Spinal cord (tissue), 10 donors: ENCODE measurements around the gene PPIP5K2. TPM values are rescaled to one million over a fixed set of nuclear protein-coding genes. Genes with fewer than 3 reads are reported as not detected.

Experiments
- DNase-seq, 6 donors: peaks; one replicate each; pipeline versions ENCODE4 v3.0.0 to v3.0.0-alpha.2; 2013 to 2015; ENCODE audit warnings: low spot score in 6 of 6, low read depth in 4 of 6
- H3K27ac ChIP-seq: one replicate; pipeline ENCODE4 v1.5.1; 2013; ENCODE audit warnings: low read depth, low read length, control low read depth
- H3K27me3 ChIP-seq: one replicate; pipeline ENCODE4 v1.6.1; 2013; ENCODE audit warnings: low read length; ENCODE audit not compliant: control insufficient read depth, insufficient read depth
- H3K36me3 ChIP-seq: one replicate; pipeline ENCODE4 v1.6.1; 2013; ENCODE audit warnings: low read length; ENCODE audit not compliant: control insufficient read depth, insufficient read depth
- H3K4me1 ChIP-seq: one replicate; pipeline ENCODE4 v1.6.1; 2013; ENCODE audit warnings: low read length; ENCODE audit not compliant: control insufficient read depth, insufficient read depth
- H3K4me3 ChIP-seq: one replicate; pipeline ENCODE4 v1.5.1; 2013; ENCODE audit warnings: low read depth, low read length, control low read depth
- H3K9me3 ChIP-seq: one replicate; pipeline ENCODE4 v1.6.1; 2013; ENCODE audit warnings: low read length; ENCODE audit not compliant: control insufficient read depth, insufficient read depth
- WGBS: methylation state at CpG from one replicate; pipeline ENCODE4 v1.1.5; 2013; ENCODE audit warnings: missing lambda C conversion rate; ENCODE audit not compliant: insufficient coverage; 5-methylcytosine and 5-hydroxymethylcytosine counted together
- polyA plus RNA-seq, 2 donors: library from polyadenylated mRNA; unstranded; fragments of 120-200 nt; gene quantifications; one replicate each; pipeline ENCODE4 v1.2.1, GENCODE V29; 2013; ENCODE audit not compliant: insufficient read length in 2 of 2
- total RNA-seq, 2 donors: library from RNA; depleted of rRNA in 1 of 2; stranded (reverse); fragments of 120-200 nt in 1 of 2; fragments of >200 nt in 1 of 2; gene quantifications; one replicate each; pipeline versions ENCODE4 v1.2.3 to v1.2.4, GENCODE V29; 2013 to 2014
- donor health status: healthy.

The PPIP5K2 gene
- total and polyA plus RNA-seq, 4 donors, result 62.3 to 133 (median 90.1) TPM

DNA sequence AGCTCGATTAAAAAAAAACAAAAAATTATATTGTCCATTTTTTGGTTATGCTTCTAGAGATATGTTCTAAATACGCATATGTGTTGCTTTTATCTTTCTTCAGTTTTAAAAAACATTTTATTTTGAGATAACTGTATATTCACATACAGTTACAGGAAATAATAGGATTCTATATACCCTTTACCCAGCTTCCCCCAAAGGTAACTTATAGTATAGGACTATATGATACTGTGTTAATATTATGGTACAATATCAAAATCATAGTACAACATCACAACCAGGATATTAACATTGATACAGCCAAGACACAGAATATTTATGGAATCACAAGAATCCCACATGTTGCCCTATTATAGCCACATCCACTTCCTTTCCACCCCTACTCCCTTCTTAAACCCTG, 129.0 kb downstream of the PPIP5K2 start:
- Histone ChIP-seq H3K4me1 (no peaks in the 10 kb centered on the region), H3K27me3 (no peaks in the 10 kb centered on the region), H3K4me3 (no peak overlapping the region), H3K9me3 (no peaks in the 10 kb centered on the region), H3K27ac (no peak overlapping the region), H3K36me3 (no peaks in the 10 kb centered on the region)
- no CpG with 5 or more reads among the region's 2 CpGs for WGBS
- no peak for DNase-seq

GRCh38 chr5:103254921-103255320, 134.8 kb downstream of the PPIP5K2 start:
- H3K4me3 ChIP-seq, result no peak overlapping the region
- H3K27me3 ChIP-seq, result no peaks in the 10 kb centered on the region
- H3K36me3 ChIP-seq, result no peaks in the 10 kb centered on the region
- H3K9me3 ChIP-seq, result no peaks in the 10 kb centered on the region
- DNase-seq, result no peak
- peaks cover 3% of the 10 kb centered on the region for H3K4me1 ChIP-seq
- WGBS, result no CpG with 5 or more reads among the region's 1 CpG
- no peak overlapping the region for H3K27ac ChIP-seq

GRCh38 chr5:103255691-103256090, 135.6 kb downstream of the PPIP5K2 start:
- peaks cover 3% of the 10 kb centered on the region for H3K4me1 ChIP-seq
- no peak overlapping the region for H3K4me3 ChIP-seq
- DNase-seq, result no peak
- no peaks in the 10 kb centered on the region for H3K9me3 ChIP-seq
- no peak overlapping the region for H3K27ac ChIP-seq
- H3K36me3 ChIP-seq, result no peaks in the 10 kb centered on the region
- WGBS, result 99% methylated on average over 6 of the region's 7 CpGs
- no peaks in the 10 kb centered on the region for H3K27me3 ChIP-seq

- no peak overlapping the region for H3K4me3 ChIP-seq
- peaks cover 3% of the 10 kb centered on the region for H3K4me1 ChIP-seq
- H3K27ac ChIP-seq, result no peak overlapping the region
- DNase-seq, result peak in 1 of 6 donors; percentile 20
- H3K27me3 ChIP-seq, result no peaks in the 10 kb centered on the region
- H3K9me3 ChIP-seq, result no peaks in the 10 kb centered on the region
- H3K36me3 ChIP-seq, result no peaks in the 10 kb centered on the region
- 52% methylated on average over 2 of the region's 4 CpGs for WGBS
These were observed 136.1 kb downstream of the PPIP5K2 start for GRCh38 chr5:103256178-103256577.

DNA sequence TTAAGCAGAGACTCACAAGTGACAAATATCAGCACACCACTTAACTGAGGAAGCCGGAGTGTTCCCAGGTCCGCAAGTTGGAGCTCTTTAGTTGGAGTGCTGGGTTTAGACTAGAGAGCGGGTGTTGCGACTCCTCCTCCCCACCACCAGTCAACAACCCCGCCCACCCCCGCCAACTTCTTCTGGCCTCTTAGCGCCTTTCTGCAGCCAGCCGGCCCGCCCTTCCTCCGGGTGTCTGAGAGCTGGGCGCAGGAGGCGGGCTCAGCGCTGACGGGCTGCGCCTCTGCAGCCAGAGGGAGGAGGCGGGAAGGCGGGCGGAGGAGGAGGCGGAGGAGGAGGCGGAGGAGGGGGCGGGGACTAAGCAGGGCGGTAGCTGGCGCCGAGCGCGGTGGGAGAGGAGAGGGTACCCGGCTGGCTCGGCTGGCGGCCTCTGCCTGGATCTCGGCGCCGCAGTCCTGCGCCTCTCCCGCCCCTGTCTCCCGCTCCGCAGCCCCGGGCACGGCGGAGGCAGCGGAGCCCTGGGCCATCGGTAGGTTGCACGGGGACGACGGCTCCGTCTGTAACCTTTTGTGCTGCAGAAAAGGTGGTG, 138.4 kb downstream of the PPIP5K2 start, which contains the start of gene MACIR:
Gene MACIR, plus strand, starts transcription at position 396 of the 589 bp plus-strand sequence. CDS start 17,157 bp downstream, outside the sequence.
- Histone ChIP-seq H3K9me3 (no peaks in the 10 kb centered on the region), H3K4me3 (peak within 1 kb of the TSS; percentile 89), H3K4me1 (peaks cover 3% of the 10 kb centered on the region), H3K27me3 (no peaks in the 10 kb centered on the region), H3K36me3 (no peaks in the 10 kb centered on the region), H3K27ac (peak within 1 kb of the TSS; percentile 92)
- 0% methylated on average over 39 of the region's 45 CpGs for WGBS
- peak; percentile 86 to 98 (median 94) for DNase-seq

- peak overlapping the region; percentile 92 for H3K27ac ChIP-seq
- DNase-seq, result peak; percentile 32 to 89 (median 54)
- H3K4me3 ChIP-seq, result peak overlapping the region; percentile 89
- H3K27me3 ChIP-seq, result no peaks in the 10 kb centered on the region
- H3K4me1 ChIP-seq, result peaks cover 3% of the 10 kb centered on the region
- no peaks in the 10 kb centered on the region for H3K36me3 ChIP-seq
- H3K9me3 ChIP-seq, result no peaks in the 10 kb centered on the region
- 0% methylated on average over 91 of the region's 91 CpGs for WGBS
These were observed 139.0 kb downstream of the PPIP5K2 start for GRCh38 chr5:103258957-103259704.

DNA sequence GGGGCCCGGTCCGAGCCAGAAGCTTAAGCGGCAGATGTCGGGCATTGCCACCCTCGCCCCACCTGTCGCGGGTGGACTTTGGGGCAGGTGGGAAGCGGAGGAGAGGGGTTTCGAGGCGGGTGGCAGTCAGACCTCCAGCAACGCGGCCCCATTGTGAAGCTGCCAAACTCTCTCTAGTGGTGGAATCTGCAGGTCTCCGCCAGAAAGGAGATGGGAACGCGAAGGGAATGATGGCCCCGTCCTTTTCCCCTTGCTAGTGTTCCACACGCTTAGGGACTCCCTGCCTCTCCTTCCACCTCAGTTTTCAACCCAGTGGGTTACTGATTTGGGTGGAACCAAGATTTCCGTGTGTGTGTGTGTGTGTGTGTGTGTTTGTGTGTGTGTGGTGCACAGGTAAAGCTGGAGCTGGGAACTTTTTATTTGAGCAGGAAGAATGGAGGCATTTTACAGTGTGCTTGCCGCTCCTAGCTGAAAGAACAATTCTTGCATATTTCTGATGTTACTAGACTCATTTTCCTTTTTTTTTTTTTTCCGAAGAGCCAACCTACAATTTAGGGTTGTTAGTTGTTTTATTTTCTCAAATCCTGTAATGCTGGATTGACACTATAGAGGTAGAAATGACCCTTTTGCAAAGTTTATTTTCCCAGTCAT, 139.7 kb downstream of the PPIP5K2 start:
- Histone ChIP-seq H3K27me3 (no peaks in the 10 kb centered on the region), H3K4me3 (peak overlapping the region; percentile 89), H3K9me3 (no peaks in the 10 kb centered on the region), H3K36me3 (no peaks in the 10 kb centered on the region), H3K4me1 (peaks cover 3% of the 10 kb centered on the region), H3K27ac (peak overlapping the region; percentile 79)
- DNase-seq, result peak; percentile 21 to 83 (median 51)
- WGBS, result 0% methylated on average over 15 of the region's 20 CpGs

GRCh38 chr5:103260951-103261350, 140.8 kb downstream of the PPIP5K2 start:
- Histone ChIP-seq H3K4me3 (peak overlapping the region; percentile 11), H3K4me1 (peaks cover 3% of the 10 kb centered on the region), H3K9me3 (no peaks in the 10 kb centered on the region), H3K27me3 (no peaks in the 10 kb centered on the region), H3K36me3 (no peaks in the 10 kb centered on the region), H3K27ac (no peak overlapping the region)
- WGBS, result no CpG with 5 or more reads among the region's 3 CpGs
- no peak for DNase-seq
